Smooth muscle cell (in vitro differentiated cells): ENCODE data around the gene AVPR1A. TPM values are rescaled to one million over a fixed set of nuclear protein-coding genes. Genes with fewer than 3 reads are reported as not detected.

ENCODE experiments used
- DNase-seq: peaks from one replicate; lab custom pipeline; 2025; ENCODE audit not compliant: unreplicated experiment; lab: John Stamatoyannopoulos, UW
- H2AFZ ChIP-seq: fragments of 200-600 bp; sonication (generic); 2 replicates; pipeline ENCODE4 v1.6.0; 2016; ENCODE audit warnings: antibody characterized with exemption, low read depth, mild to moderate bottlenecking
- H3F3A ChIP-seq: fragments of 200-600 bp; sonication (generic); 2 replicates; pipeline ENCODE4 v1.6.0; 2017; ENCODE audit warnings: antibody characterized with exemption, low read depth
- H3K27ac ChIP-seq: fragments of 200-600 bp; sonication (generic); 2 replicates; pipeline ENCODE4 v1.5.1; 2016; ENCODE audit warnings: low read depth, mild to moderate bottlenecking
- H3K27me3 ChIP-seq: fragments of 200-600 bp; sonication (generic); 2 replicates; pipeline ENCODE4 v1.6.1; 2016; ENCODE audit warnings: low read depth, mild to moderate bottlenecking
- H3K36me3 ChIP-seq: fragments of 200-600 bp; sonication (generic); 2 replicates; pipeline ENCODE4 v1.5.1; 2016; ENCODE audit warnings: low read depth
- H3K4me1 ChIP-seq: fragments of 200-600 bp; sonication (generic); 2 replicates; pipeline ENCODE4 v1.5.1; 2016; ENCODE audit warnings: low read depth
- H3K4me2 ChIP-seq: fragments of 200-600 bp; sonication (generic); 2 replicates; pipeline ENCODE4 v1.6.0; 2016; ENCODE audit warnings: mild to moderate bottlenecking
- H3K4me3 ChIP-seq: fragments of 200-600 bp; sonication (generic); 2 replicates; pipeline ENCODE4 v1.5.1; 2016; ENCODE audit warnings: mild to moderate bottlenecking
- H3K79me2 ChIP-seq: fragments of 200-600 bp; sonication (generic); 2 replicates; pipeline ENCODE4 v1.6.0; 2016; ENCODE audit warnings: low read depth, mild to moderate bottlenecking
- H3K9ac ChIP-seq: fragments of 200-600 bp; sonication (generic); 2 replicates; pipeline ENCODE4 v1.6.0; 2016; ENCODE audit warnings: low read depth
- H3K9me3 ChIP-seq: fragments of 200-600 bp; sonication (generic); replicated peaks from 2 replicates; pipeline ENCODE4 v1.5.1; 2016; ENCODE audit warnings: low read depth
- H4K20me1 ChIP-seq: fragments of 200-600 bp; sonication (generic); 2 replicates; pipeline ENCODE4 v1.6.0; 2016; ENCODE audit warnings: low read depth
- WGBS: methylation state at CpG from one replicate; pipeline ENCODE4 v1.1.7; 2016; ENCODE audit warnings: low lambda C conversion rate; 5-methylcytosine and 5-hydroxymethylcytosine counted together
- polyA plus RNA-seq: library from polyadenylated mRNA; unstranded; fragments of >200 nt; fragmentation: Nextera tagmentation; extraction: Ambion mirVana; gene quantifications from 2 replicates; pipeline ENCODE4 v1.2.1, GENCODE V29; 2016
- total RNA-seq: library from RNA; depleted of rRNA; stranded (reverse); fragments of >200 nt; gene quantifications from 2 replicates; pipeline ENCODE4 v1.2.3, GENCODE V29; 2014
- TF ChIP-seq, protein P1 (sequence below): fragments of 200-600 bp; sonication (generic); IDR thresholded peaks from 2 replicates; pipeline ENCODE4 v1.5.1; 2017; ENCODE audit warnings: borderline replicate concordance, mild to moderate bottlenecking, antibody characterized with exemption; ENCODE audit not compliant: insufficient read depth, poor library complexity, severe bottlenecking

The AVPR1A gene
- total and polyA plus RNA-seq, 2 experiments from 2014 or later = not detected

- DNase-seq = no peak
- WGBS = 79% methylated on average over 2 of the region's 2 CpGs
- TF ChIP-seq, protein P1, sequence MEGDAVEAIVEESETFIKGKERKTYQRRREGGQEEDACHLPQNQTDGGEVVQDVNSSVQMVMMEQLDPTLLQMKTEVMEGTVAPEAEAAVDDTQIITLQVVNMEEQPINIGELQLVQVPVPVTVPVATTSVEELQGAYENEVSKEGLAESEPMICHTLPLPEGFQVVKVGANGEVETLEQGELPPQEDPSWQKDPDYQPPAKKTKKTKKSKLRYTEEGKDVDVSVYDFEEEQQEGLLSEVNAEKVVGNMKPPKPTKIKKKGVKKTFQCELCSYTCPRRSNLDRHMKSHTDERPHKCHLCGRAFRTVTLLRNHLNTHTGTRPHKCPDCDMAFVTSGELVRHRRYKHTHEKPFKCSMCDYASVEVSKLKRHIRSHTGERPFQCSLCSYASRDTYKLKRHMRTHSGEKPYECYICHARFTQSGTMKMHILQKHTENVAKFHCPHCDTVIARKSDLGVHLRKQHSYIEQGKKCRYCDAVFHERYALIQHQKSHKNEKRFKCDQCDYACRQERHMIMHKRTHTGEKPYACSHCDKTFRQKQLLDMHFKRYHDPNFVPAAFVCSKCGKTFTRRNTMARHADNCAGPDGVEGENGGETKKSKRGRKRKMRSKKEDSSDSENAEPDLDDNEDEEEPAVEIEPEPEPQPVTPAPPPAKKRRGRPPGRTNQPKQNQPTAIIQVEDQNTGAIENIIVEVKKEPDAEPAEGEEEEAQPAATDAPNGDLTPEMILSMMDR = no peak
These were observed 49.1 kb downstream of the AVPR1A start for GRCh38 chr12:63101920-63102319.

DNA sequence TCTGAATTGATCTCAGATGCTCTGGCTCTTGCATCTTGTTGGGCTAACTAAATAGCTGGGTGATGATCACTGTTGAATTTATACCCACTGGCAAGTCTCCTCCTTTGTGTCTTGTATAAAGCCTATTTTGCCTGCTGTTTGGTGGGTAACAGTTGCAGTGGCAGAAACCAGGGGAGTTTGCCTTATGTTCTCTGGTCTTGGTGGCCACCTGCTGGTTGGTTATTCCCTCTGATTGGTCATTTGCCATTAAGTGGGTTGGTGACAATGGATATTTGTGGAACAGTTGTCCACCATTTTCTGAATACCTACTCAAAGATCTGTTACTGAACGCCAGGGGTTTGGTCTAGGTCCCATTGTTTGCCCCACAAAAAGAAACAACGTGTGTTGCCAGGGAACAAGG, 52.1 kb downstream of the AVPR1A start:
- no peak overlapping the region for H3K4me2 ChIP-seq
- no peaks in the 10 kb centered on the region for H3K4me1 ChIP-seq
- no peak for DNase-seq
- TF ChIP-seq, protein P1 = no peak
- no peaks in the 10 kb centered on the region for H4K20me1 ChIP-seq
- H3K27me3 ChIP-seq = no peaks in the 10 kb centered on the region
- no peak overlapping the region for H3K4me3 ChIP-seq
- H2AFZ ChIP-seq = no peak overlapping the region
- no peaks in the 10 kb centered on the region for H3F3A ChIP-seq
- WGBS = 80% methylated on average over 2 of the region's 2 CpGs
- H3K79me2 ChIP-seq = no peaks in the 10 kb centered on the region
- H3K9me3 ChIP-seq = no peaks in the 10 kb centered on the region
- H3K27ac ChIP-seq = no peak overlapping the region
- H3K36me3 ChIP-seq = no peaks in the 10 kb centered on the region
- no peak overlapping the region for H3K9ac ChIP-seq

More at GRCh38 chr12:63101920-63102319, 49.1 kb downstream of the AVPR1A start:
- no peaks in the 10 kb centered on the region for H3K79me2 ChIP-seq
- no peaks in the 10 kb centered on the region for H3K27me3 ChIP-seq
- H3K9ac ChIP-seq = no peak overlapping the region
- no peaks in the 10 kb centered on the region for H3F3A ChIP-seq
- no peaks in the 10 kb centered on the region for H4K20me1 ChIP-seq
- H3K4me3 ChIP-seq = no peak overlapping the region
- H3K27ac ChIP-seq = no peak overlapping the region
- H3K36me3 ChIP-seq = no peaks in the 10 kb centered on the region
- no peaks in the 10 kb centered on the region for H3K9me3 ChIP-seq
- no peak overlapping the region for H3K4me2 ChIP-seq
- no peaks in the 10 kb centered on the region for H3K4me1 ChIP-seq
- no peak overlapping the region for H2AFZ ChIP-seq

DNA sequence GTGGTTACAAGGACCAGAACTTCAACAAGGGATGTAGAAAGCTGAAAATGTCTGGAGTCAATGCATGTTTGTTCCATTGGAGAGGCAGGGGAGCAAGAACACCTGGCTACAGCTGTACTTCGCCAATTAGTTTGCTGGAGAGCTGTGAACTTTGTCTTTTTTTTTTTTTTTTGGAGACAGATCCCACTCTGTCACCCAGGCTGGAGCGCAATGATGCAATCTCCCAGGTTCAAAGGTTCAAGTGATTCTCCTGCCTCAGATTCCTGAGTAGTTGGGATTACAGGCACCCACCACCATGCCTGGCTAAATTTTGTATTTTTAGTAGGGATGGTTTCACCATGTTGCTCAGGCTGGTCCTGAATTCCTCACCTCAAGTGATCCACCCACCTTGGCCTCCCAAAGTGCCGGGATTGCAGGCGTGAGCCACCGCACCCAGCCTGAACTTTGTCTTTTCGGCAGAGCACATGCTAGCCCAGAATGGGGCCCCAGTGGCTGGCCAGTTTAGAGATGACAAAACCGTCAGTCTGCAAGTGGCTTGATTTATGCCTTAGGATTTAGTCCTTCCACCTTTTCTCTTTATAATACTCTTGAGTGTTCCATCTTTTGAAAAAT, 55.5 kb downstream of the AVPR1A start:
- WGBS = 96% methylated on average over 7 of the region's 7 CpGs
- no peak overlapping the region for H2AFZ ChIP-seq
- H3K4me2 ChIP-seq = no peak overlapping the region
- no peaks in the 10 kb centered on the region for H3K9me3 ChIP-seq
- H3K27ac ChIP-seq = no peak overlapping the region
- H3K27me3 ChIP-seq = no peaks in the 10 kb centered on the region
- no peaks in the 10 kb centered on the region for H3F3A ChIP-seq
- no peak for DNase-seq
- no peaks in the 10 kb centered on the region for H3K79me2 ChIP-seq
- no peaks in the 10 kb centered on the region for H4K20me1 ChIP-seq
- no peak overlapping the region for H3K4me3 ChIP-seq
- no peak overlapping the region for H3K9ac ChIP-seq
- H3K4me1 ChIP-seq = no peaks in the 10 kb centered on the region
- no peaks in the 10 kb centered on the region for H3K36me3 ChIP-seq
- TF ChIP-seq, protein P1 = no peak

DNA sequence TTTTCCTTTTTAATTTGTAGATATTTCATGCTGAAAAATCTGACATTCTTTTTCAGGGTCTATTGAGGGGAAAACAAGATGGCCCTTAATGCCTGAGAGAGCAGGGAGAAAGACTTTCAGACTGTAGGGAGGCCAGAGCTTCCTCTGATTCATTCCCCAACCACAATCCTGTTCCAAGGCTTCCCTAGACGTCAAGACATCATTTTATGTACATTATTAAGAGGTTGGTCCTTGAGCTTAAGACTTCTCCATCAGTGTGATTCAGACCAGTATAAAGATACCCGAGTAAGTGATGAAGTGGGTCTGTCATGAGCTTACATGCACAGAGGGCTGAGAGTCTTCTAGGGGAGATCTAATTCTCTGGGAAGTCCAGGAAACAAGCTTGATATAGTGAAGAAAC, 57.3 kb downstream of the AVPR1A start:
- Histone ChIP-seq H3F3A (no peaks in the 10 kb centered on the region), H3K4me2 (no peak overlapping the region), H4K20me1 (no peaks in the 10 kb centered on the region), H3K9ac (no peak overlapping the region), H3K27me3 (no peaks in the 10 kb centered on the region), H3K27ac (no peak overlapping the region), H3K79me2 (no peaks in the 10 kb centered on the region), H2AFZ (no peak overlapping the region), H3K36me3 (no peaks in the 10 kb centered on the region), H3K9me3 (no peaks in the 10 kb centered on the region), H3K4me3 (no peak overlapping the region), H3K4me1 (no peaks in the 10 kb centered on the region)
- TF ChIP-seq, protein P1 = no peak
- 33% methylated on average over 2 of the region's 2 CpGs for WGBS
- DNase-seq = no peak
